Fibroblast of lung (primary cell): ENCODE data around the gene COL5A3. TPM values are rescaled to one million over a fixed set of nuclear protein-coding genes. Genes with fewer than 3 reads are reported as not detected.

Experiments
- DNase-seq, 2 donors: peaks; one replicate each; pipeline versions ENCODE4 v3.0.0 to v3.0.0-alpha.2; 2010; ENCODE audit warnings: low read depth in 2 of 2
- H2AFZ ChIP-seq: 2 replicates; pipeline ENCODE4 v1.5.1; 2012; ENCODE audit warnings: low read length, control low read depth, inconsistent platforms
- H3K27ac ChIP-seq: 2 replicates; pipeline ENCODE4 v1.5.1; 2011; ENCODE audit warnings: low read length, control low read depth; ENCODE audit not compliant: insufficient read depth
- H3K27me3 ChIP-seq: 2 replicates; pipeline ENCODE4 v1.5.1; 2011; ENCODE audit warnings: mild to moderate bottlenecking, low read length; ENCODE audit not compliant: control insufficient read depth, insufficient read depth
- H3K36me3 ChIP-seq: 2 replicates; pipeline ENCODE4 v1.5.1; 2011; ENCODE audit warnings: low read length; ENCODE audit not compliant: control insufficient read depth, insufficient read depth
- H3K4me1 ChIP-seq: 2 replicates; pipeline ENCODE4 v1.5.1; 2011; ENCODE audit warnings: low read length; ENCODE audit not compliant: control insufficient read depth, insufficient read depth; ENCODE audit errors: extremely low read depth
- H3K4me2 ChIP-seq: 2 replicates; pipeline ENCODE4 v1.5.1; 2011; ENCODE audit warnings: low read length, control low read depth; ENCODE audit not compliant: insufficient read depth; ENCODE audit errors: extremely low read depth
- H3K4me3 ChIP-seq, 4 experiments: fragments of 200-600 bp in 1 of 4; sonication (generic) in 1 of 4; replicated peaks in 1 of 4; 2 replicates each; pipeline ENCODE4 v1.5.1; 2011 to 2016; ENCODE audit warnings: low read length in 4 of 4, low read depth in 3 of 4, mild to moderate bottlenecking in 3 of 4, control low read depth in 2 of 4, inconsistent platforms in 1 of 4, mixed read lengths in 1 of 4; ENCODE audit not compliant: insufficient read depth in 1 of 4; ENCODE audit errors: control extremely low read depth in 1 of 4
- H3K79me2 ChIP-seq: 2 replicates; pipeline ENCODE4 v1.5.1; 2012; ENCODE audit warnings: mild to moderate bottlenecking, low read length, inconsistent platforms; ENCODE audit not compliant: control insufficient read depth, insufficient read depth
- H3K9ac ChIP-seq: 2 replicates; pipeline ENCODE4 v1.5.1; 2011; ENCODE audit warnings: mild to moderate bottlenecking, low read length, control low read depth; ENCODE audit not compliant: insufficient read depth
- H3K9me3 ChIP-seq: 2 replicates; pipeline ENCODE4 v1.5.1; 2012; ENCODE audit warnings: low read depth, low read length; ENCODE audit not compliant: control insufficient read depth, insufficient read depth
- H4K20me1 ChIP-seq: 2 replicates; pipeline ENCODE4 v1.5.1; 2011; ENCODE audit warnings: low read length; ENCODE audit not compliant: control insufficient read depth, insufficient read depth; ENCODE audit errors: extremely low read depth
- CTCF ChIP-seq, 2 donors: IDR thresholded peaks in 1 of 2; conservative IDR thresholded peaks in 1 of 2; 1 replicate in 1 of 2; 2 replicates in 1 of 2; pipeline ENCODE4 v1.5.1; 2011 to 2012; ENCODE audit warnings: low read length in 2 of 2, control low read depth in 1 of 2, inconsistent platforms in 1 of 2, low read depth in 1 of 2, mild to moderate bottlenecking in 1 of 2
- EZH2 ChIP-seq: IDR thresholded peaks from 2 replicates; pipeline ENCODE4 v1.5.1; 2012; ENCODE audit warnings: low read length, control low read depth, mild to moderate bottlenecking; ENCODE audit errors: missing control alignments
- polyA plus RNA-seq, 2 donors: library from polyadenylated mRNA; depleted of rRNA in 1 of 2; stranded (reverse) in 1 of 2; unstranded in 1 of 2; fragments of >200 nt; gene quantifications; 2 replicates each; pipeline ENCODE4 v1.2.1, GENCODE V29; 2011 to 2012; ENCODE audit warnings: missing spikeins in 1 of 2
- total RNA-seq: library from RNA; depleted of rRNA; stranded (reverse); fragments of >200 nt; gene quantifications from 2 replicates; pipeline ENCODE4 v1.2.1, GENCODE V29; 2014

The COL5A3 gene
- total and polyA plus RNA-seq, 2 donors (not counting 1 experiment from before 2014, with no cell fraction given): 1.2 to 33.7 TPM

- no peaks in the 10 kb centered on the region for H3K36me3 ChIP-seq
These were observed 14.3 kb downstream of the COL5A3 start for GRCh38 chr19:9995999-9996398.

GRCh38 chr19:9995084-9995483, 15.2 kb downstream of the COL5A3 start:
- Histone ChIP-seq H3K27ac (no peak overlapping the region), H4K20me1 (no peaks in the 10 kb centered on the region), H2AFZ (no peak overlapping the region), H3K27me3 (no peaks in the 10 kb centered on the region), H3K36me3 (no peaks in the 10 kb centered on the region), H3K4me1 (no peaks in the 10 kb centered on the region), H3K79me2 (no peaks in the 10 kb centered on the region), H3K4me2 (no peak overlapping the region), H3K9ac (no peak overlapping the region), H3K4me3 (no peak overlapping the region), H3K9me3 (no peaks in the 10 kb centered on the region)
- no peak for TF ChIP-seq EZH2
- TF ChIP-seq CTCF (conservative IDR thresholded peaks at IDR 0.05 in 1 of 2, IDR thresholded peaks at IDR 0.05 in 1 of 2; ENCODE audit: low read depth in 1 of 2, low read length in 2 of 2): no peak
- DNase-seq: no peak

More at GRCh38 chr19:9995999-9996398, 14.3 kb downstream of the COL5A3 start:
- Histone ChIP-seq H3K9me3 (no peaks in the 10 kb centered on the region), H3K27ac (no peak overlapping the region), H3K79me2 (no peaks in the 10 kb centered on the region), H3K4me3 (no peak overlapping the region), H2AFZ (no peak overlapping the region), H3K4me2 (no peak overlapping the region), H3K9ac (no peak overlapping the region), H4K20me1 (no peaks in the 10 kb centered on the region), H3K27me3 (no peaks in the 10 kb centered on the region), H3K4me1 (no peaks in the 10 kb centered on the region)
- peak in 1 of 2 donors; percentile 8 for DNase-seq
- no peak for TF ChIP-seq EZH2
- TF ChIP-seq CTCF (conservative IDR thresholded peaks at IDR 0.05 in 1 of 2, IDR thresholded peaks at IDR 0.05 in 1 of 2; ENCODE audit: low read depth in 1 of 2, low read length in 2 of 2): no peak

GRCh38 chr19:9991425-9992191, 18.7 kb downstream of the COL5A3 start:
- no peak for DNase-seq
- Histone ChIP-seq H3K27me3 (no peaks in the 10 kb centered on the region), H3K4me3 (no peak overlapping the region), H3K36me3 (no peaks in the 10 kb centered on the region), H3K79me2 (no peaks in the 10 kb centered on the region), H4K20me1 (no peaks in the 10 kb centered on the region), H2AFZ (no peak overlapping the region), H3K9ac (no peak overlapping the region), H3K27ac (no peak overlapping the region), H3K4me1 (no peaks in the 10 kb centered on the region), H3K4me2 (no peak overlapping the region), H3K9me3 (no peaks in the 10 kb centered on the region)
- TF ChIP-seq CTCF (conservative IDR thresholded peaks at IDR 0.05 in 1 of 2, IDR thresholded peaks at IDR 0.05 in 1 of 2; ENCODE audit: low read depth in 1 of 2, low read length in 2 of 2): no peak
- no peak for TF ChIP-seq EZH2
